ENCODE results near the gene DNAJC5G.

Gene DNAJC5G, protein sequence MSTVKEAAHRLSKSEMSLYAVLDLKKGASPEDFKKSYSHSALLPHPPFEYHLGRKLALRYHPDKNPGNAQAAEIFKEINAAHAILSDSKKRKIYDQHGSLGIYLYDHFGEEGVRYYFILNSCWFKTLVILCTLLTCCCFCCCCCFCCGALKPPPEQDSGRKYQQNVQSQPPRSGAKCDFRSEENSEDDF

DNA sequence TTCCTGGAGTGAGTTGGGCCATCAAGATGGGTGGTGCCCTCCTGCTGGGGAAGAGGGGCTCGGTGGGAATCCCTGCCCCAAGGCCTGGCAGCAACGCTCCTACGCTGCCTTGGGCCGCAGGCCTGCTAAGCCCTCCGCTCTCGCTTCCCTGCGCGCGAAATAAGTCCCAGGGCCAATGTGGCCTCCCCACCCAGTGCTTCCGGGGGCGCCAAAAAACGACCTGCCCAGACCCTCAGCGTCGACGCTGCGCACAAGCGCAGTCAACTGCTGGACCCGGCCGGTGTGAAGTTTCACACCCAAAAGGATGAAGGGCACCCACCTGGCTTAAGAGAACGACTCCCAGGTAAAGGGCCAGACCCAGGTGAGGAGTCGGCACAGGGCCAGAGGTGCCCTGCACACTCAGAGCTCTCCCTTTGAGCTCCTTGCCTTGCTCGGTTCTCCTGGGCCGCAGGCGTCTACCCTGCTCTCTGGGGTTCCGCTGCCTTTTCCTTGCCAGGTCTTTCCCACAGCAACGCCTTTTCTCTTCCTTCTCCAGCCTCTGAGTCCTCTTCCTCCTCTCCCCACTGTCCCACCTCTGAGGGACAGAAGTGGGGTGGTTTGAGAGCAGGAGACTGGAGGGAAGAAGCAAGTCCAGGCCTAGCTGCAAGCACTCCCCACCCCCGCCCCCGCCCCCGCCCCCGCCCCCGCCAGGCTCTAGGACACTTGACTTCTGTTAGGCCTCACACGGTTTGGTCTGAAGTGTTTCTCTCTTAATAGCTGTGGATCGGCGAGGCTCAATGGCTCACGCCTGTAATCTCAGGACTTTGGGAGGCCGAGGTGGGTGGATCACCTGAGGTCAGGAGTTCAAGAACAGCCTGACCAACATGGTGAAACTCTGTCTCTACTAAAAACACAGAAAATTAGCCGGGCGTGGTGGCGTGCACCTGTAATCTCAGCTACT is at the start of gene DNAJC5G:
Gene DNAJC5G, plus strand, starts transcription at position 223 of the 940 bp plus-strand sequence. CDS start 1,296 bp downstream, outside the sequence.
- Histone ChIP-seq H3K27me3 (ENCODE audit: insufficient read depth, low read length) (peaks cover 11% of the 10 kb centered on the region), H3K4me1 (ENCODE audit: control insufficient read depth, insufficient read depth, low read length, unreplicated experiment) (peaks cover 5% of the 10 kb centered on the region), H2AFZ (ENCODE audit: low read length, unreplicated experiment) (no peak within 1 kb of the TSS), H3K4me3 (ENCODE audit: low read depth, low read length) (no peak within 1 kb of the TSS), H3K27ac (ENCODE audit: low read depth, low read length) (no peak within 1 kb of the TSS), H3K79me2 (ENCODE audit: control insufficient read depth, insufficient read depth, low read length, unreplicated experiment) (no peaks in the 10 kb centered on the region), H3K36me3 (ENCODE audit: insufficient read depth, low read length) (no peaks in the 10 kb centered on the region)

DNA sequence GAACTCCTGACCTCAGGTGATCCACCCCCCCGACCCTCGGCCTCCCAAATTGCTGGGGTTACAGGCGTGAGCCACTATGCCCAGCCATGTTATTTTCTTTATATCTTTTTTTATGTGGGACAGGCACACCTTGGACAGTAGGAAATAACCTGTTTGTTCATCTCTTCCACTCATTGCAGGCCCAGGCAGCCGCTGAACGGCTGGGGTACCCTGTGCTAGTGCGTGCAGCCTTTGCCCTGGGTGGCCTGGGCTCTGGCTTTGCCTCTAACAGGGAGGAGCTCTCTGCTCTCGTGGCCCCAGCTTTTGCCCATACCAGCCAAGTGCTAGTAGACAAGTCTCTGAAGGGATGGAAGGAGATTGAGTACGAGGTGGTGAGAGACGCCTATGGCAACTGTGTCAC is 49.7 kb upstream of the DNAJC5G start:
- H3K4me3 ChIP-seq (ENCODE audit: low read depth, low read length) = no peak overlapping the region
- no peak overlapping the region for H2AFZ ChIP-seq (ENCODE audit: low read length, unreplicated experiment)
- no peaks in the 10 kb centered on the region for H3K79me2 ChIP-seq (ENCODE audit: control insufficient read depth, insufficient read depth, low read length, unreplicated experiment)
- H3K4me1 ChIP-seq (ENCODE audit: control insufficient read depth, insufficient read depth, low read length, unreplicated experiment) = no peaks in the 10 kb centered on the region
- H3K27me3 ChIP-seq (ENCODE audit: insufficient read depth, low read length) = no peaks in the 10 kb centered on the region
- H3K36me3 ChIP-seq (ENCODE audit: insufficient read depth, low read length) = peaks cover 27% of the 10 kb centered on the region
- no peak overlapping the region for H3K27ac ChIP-seq (ENCODE audit: low read depth, low read length)

DNA sequence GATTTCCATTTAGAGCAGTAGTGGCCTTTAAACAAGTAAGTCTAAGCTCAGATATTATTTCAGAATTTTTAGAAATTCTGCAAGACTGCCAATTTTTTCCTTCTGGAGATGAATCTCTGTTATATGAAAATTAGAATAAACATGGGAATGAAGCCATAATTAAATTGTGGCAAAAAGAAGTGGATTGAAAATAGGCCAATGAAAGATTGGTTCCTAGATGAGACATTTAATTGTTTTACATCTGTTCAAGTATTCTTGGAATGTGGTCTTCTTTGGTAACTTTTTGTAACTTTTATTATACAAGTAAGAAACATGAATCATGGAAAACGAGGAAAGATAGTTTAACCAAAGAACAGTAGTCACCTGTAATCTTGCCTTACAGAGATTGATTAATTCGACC is 47.7 kb upstream of the DNAJC5G start:
- Histone ChIP-seq H3K36me3 (ENCODE audit: insufficient read depth, low read length) (peaks cover 27% of the 10 kb centered on the region), H3K4me3 (ENCODE audit: low read depth, low read length) (no peak overlapping the region), H2AFZ (ENCODE audit: low read length, unreplicated experiment) (no peak overlapping the region), H3K79me2 (ENCODE audit: control insufficient read depth, insufficient read depth, low read length, unreplicated experiment) (no peaks in the 10 kb centered on the region), H3K27me3 (ENCODE audit: insufficient read depth, low read length) (no peaks in the 10 kb centered on the region), H3K4me1 (ENCODE audit: control insufficient read depth, insufficient read depth, low read length, unreplicated experiment) (no peaks in the 10 kb centered on the region), H3K27ac (ENCODE audit: low read depth, low read length) (no peak overlapping the region)

DNA sequence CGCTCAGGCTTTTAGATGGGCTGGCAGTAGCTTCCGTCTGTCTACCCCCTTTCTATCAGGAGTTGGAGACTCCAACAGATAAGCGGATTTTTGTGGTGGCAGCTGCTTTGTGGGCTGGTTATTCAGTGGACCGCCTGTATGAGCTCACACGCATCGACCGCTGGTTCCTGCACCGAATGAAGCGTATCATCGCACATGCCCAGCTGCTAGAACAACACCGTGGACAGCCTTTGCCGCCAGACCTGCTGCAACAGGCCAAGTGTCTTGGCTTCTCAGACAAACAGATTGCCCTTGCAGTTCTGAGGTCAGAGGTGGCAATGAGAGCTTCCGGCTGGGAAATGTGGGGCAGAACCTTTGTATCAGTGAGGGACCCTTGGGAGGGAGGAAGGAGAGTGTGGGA is 43.3 kb upstream of the DNAJC5G start:
- H3K36me3 ChIP-seq (ENCODE audit: insufficient read depth, low read length) = peaks cover 27% of the 10 kb centered on the region
- no peak overlapping the region for H3K4me3 ChIP-seq (ENCODE audit: low read depth, low read length)
- H3K4me1 ChIP-seq (ENCODE audit: control insufficient read depth, insufficient read depth, low read length, unreplicated experiment) = no peaks in the 10 kb centered on the region
- no peak overlapping the region for H3K27ac ChIP-seq (ENCODE audit: low read depth, low read length)
- no peaks in the 10 kb centered on the region for H3K79me2 ChIP-seq (ENCODE audit: control insufficient read depth, insufficient read depth, low read length, unreplicated experiment)
- H3K27me3 ChIP-seq (ENCODE audit: insufficient read depth, low read length) = no peaks in the 10 kb centered on the region
- H2AFZ ChIP-seq (ENCODE audit: low read length, unreplicated experiment) = no peak overlapping the region

DNA sequence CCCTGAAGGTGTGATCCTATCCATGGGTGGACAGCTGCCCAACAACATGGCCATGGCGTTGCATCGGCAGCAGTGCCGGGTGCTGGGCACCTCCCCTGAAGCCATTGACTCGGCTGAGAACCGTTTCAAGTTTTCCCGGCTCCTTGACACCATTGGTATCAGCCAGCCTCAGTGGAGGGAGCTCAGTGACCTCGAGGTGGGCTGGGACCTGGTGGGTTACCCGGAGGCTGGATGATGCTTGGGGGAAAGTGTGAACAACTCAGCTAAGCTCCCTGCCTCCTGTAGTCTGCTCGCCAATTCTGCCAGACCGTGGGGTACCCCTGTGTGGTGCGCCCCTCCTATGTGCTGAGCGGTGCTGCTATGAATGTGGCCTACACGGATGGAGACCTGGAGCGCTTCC is 41.9 kb upstream of the DNAJC5G start:
- Histone ChIP-seq H3K36me3 (ENCODE audit: insufficient read depth, low read length) (peaks cover 22% of the 10 kb centered on the region; the same call in 1 of the 2 replicates), H3K27me3 (ENCODE audit: insufficient read depth, low read length) (no peaks in the 10 kb centered on the region), H3K4me1 (ENCODE audit: control insufficient read depth, insufficient read depth, low read length, unreplicated experiment) (no peaks in the 10 kb centered on the region), H3K79me2 (ENCODE audit: control insufficient read depth, insufficient read depth, low read length, unreplicated experiment) (no peaks in the 10 kb centered on the region), H3K27ac (ENCODE audit: low read depth, low read length) (no peak overlapping the region), H2AFZ (ENCODE audit: low read length, unreplicated experiment) (no peak overlapping the region), H3K4me3 (ENCODE audit: low read depth, low read length) (no peak overlapping the region)

DNA sequence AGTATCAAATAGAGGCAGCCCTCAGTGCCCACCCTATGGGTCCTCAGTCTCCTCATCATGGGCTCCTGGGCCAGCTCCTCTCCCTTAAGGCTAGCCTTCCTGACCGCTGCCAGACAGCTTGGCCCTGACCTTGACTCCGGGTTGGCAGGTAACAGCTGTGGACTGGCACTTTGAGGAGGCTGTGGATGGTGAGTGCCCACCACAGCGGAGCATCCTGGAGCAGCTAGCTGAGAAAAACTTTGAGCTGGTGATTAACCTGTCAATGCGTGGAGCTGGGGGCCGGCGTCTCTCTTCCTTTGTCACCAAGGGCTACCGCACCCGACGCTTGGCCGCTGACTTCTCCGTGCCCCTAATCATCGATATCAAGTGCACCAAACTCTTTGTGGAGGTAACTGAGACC is 39.1 kb upstream of the DNAJC5G start:
- H3K36me3 ChIP-seq (ENCODE audit: insufficient read depth, low read length) = peaks cover 26% of the 10 kb centered on the region; the same call in 1 of the 2 replicates

DNA sequence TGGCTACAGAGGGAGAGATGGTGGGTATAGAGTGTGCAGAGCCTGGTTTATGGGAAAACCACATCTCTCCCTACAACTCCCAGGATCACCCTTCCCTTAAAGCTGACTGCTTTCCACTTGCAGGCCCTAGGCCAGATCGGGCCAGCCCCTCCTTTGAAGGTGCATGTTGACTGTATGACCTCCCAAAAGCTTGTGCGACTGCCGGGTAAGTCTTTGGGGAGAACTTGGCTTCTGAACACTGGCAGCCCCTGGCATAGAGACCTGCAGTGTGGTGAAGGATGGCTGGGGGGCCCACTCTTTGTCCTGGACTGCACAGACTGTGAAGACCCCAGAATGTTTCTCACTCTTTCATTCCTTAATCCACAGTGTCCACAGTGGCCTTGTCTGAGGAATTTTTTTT is 38.6 kb upstream of the DNAJC5G start:
- Histone ChIP-seq H3K36me3 (ENCODE audit: insufficient read depth, low read length) (peaks cover 23% of the 10 kb centered on the region; the same call in 1 of the 2 replicates), H3K4me3 (ENCODE audit: low read depth, low read length) (no peak overlapping the region), H3K4me1 (ENCODE audit: control insufficient read depth, insufficient read depth, low read length, unreplicated experiment) (no peaks in the 10 kb centered on the region), H2AFZ (ENCODE audit: low read length, unreplicated experiment) (no peak overlapping the region), H3K27me3 (ENCODE audit: insufficient read depth, low read length) (no peaks in the 10 kb centered on the region), H3K27ac (ENCODE audit: low read depth, low read length) (no peak overlapping the region), H3K79me2 (ENCODE audit: control insufficient read depth, insufficient read depth, low read length, unreplicated experiment) (no peaks in the 10 kb centered on the region)

More for the DNA sequence above, 39.1 kb upstream of the DNAJC5G start:
- H3K4me3 ChIP-seq (ENCODE audit: low read depth, low read length) = no peak overlapping the region
- no peaks in the 10 kb centered on the region for H3K79me2 ChIP-seq (ENCODE audit: control insufficient read depth, insufficient read depth, low read length, unreplicated experiment)
- H2AFZ ChIP-seq (ENCODE audit: low read length, unreplicated experiment) = no peak overlapping the region
- no peaks in the 10 kb centered on the region for H3K4me1 ChIP-seq (ENCODE audit: control insufficient read depth, insufficient read depth, low read length, unreplicated experiment)
- no peaks in the 10 kb centered on the region for H3K27me3 ChIP-seq (ENCODE audit: insufficient read depth, low read length)
- H3K27ac ChIP-seq (ENCODE audit: low read depth, low read length) = no peak overlapping the region

DNA sequence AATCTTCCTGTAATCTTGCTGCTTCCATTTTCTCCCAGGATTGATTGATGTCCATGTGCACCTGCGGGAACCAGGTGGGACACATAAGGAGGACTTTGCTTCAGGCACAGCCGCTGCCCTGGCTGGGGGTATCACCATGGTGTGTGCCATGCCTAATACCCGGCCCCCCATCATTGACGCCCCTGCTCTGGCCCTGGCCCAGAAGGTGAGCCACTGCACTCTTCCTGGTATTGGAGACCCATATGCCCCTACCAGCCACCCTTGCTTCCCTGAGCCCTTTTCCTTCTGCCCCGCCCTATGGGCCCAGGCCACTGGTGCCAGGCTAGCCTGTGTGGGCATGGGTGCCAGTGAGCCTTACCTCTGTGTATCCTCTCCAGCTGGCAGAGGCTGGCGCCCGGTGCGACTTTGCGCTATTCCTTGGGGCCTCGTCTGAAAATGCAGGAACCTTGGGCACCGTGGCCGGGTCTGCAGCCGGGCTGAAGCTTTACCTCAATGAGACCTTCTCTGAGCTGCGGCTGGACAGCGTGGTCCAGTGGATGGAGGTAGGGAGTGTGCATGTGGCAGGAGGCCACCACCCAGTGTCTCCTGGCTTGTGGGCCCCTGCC is 37.8 kb upstream of the DNAJC5G start:
- H3K4me1 ChIP-seq (ENCODE audit: control insufficient read depth, insufficient read depth, low read length, unreplicated experiment) = no peaks in the 10 kb centered on the region
- H3K27me3 ChIP-seq (ENCODE audit: insufficient read depth, low read length) = no peaks in the 10 kb centered on the region
- no peak overlapping the region for H3K4me3 ChIP-seq (ENCODE audit: low read depth, low read length)
- H2AFZ ChIP-seq (ENCODE audit: low read length, unreplicated experiment) = no peak overlapping the region
- H3K79me2 ChIP-seq (ENCODE audit: control insufficient read depth, insufficient read depth, low read length, unreplicated experiment) = no peaks in the 10 kb centered on the region
- no peak overlapping the region for H3K27ac ChIP-seq (ENCODE audit: low read depth, low read length)
- H3K36me3 ChIP-seq (ENCODE audit: insufficient read depth, low read length) = peaks cover 30% of the 10 kb centered on the region; the same call in 1 of the 2 replicates

DNA sequence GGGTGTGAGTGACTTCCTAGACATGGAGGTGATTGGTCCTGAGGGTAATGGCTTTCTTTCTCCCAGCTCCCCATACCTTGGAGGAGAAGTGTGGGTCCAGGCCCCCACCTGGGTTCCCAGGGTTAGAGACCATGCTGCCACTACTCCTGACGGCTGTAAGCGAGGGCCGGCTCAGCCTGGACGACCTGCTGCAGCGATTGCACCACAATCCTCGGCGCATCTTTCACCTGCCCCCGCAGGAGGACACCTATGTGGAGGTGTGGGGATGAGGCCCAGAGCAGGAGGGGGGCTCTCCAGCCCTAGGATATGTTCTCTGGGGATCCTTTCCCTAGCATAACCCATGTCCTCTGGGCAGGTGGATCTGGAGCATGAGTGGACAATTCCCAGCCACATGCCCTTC is 36.3 kb upstream of the DNAJC5G start:
- Histone ChIP-seq H2AFZ (ENCODE audit: low read length, unreplicated experiment) (no peak overlapping the region), H3K79me2 (ENCODE audit: control insufficient read depth, insufficient read depth, low read length, unreplicated experiment) (no peaks in the 10 kb centered on the region), H3K27me3 (ENCODE audit: insufficient read depth, low read length) (no peaks in the 10 kb centered on the region), H3K4me1 (ENCODE audit: control insufficient read depth, insufficient read depth, low read length, unreplicated experiment) (no peaks in the 10 kb centered on the region), H3K36me3 (ENCODE audit: insufficient read depth, low read length) (peaks cover 28% of the 10 kb centered on the region; the same call in 1 of the 2 replicates), H3K27ac (ENCODE audit: low read depth, low read length) (no peak overlapping the region), H3K4me3 (ENCODE audit: low read depth, low read length) (no peak overlapping the region)

DNA sequence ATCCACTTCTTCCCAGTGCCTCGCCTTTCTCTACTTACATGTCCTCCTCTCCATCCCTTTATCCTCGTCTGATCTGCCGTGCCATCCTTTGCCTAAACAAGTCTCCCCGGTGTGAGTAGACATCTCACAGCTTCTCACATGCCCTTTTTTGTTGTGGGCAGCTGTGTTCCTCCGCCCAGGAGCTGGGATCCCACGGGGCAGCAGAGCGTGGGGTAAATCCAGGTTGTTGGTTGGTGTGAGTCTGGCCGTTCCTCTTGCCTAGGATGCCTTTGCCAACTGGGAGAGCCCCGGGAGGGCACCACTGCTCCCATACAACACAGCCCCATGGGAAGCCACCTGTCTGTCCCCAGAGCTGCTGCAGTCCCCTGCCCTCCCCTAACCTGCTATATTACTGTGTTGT is 34.8 kb upstream of the DNAJC5G start:
- H3K27ac ChIP-seq (ENCODE audit: low read depth, low read length) = no peak overlapping the region
- no peaks in the 10 kb centered on the region for H3K27me3 ChIP-seq (ENCODE audit: insufficient read depth, low read length)
- H3K4me1 ChIP-seq (ENCODE audit: control insufficient read depth, insufficient read depth, low read length, unreplicated experiment) = no peaks in the 10 kb centered on the region
- H2AFZ ChIP-seq (ENCODE audit: low read length, unreplicated experiment) = no peak overlapping the region
- peaks cover 28% of the 10 kb centered on the region; the same call in 1 of the 2 replicates for H3K36me3 ChIP-seq (ENCODE audit: insufficient read depth, low read length)
- H3K4me3 ChIP-seq (ENCODE audit: low read depth, low read length) = no peak overlapping the region
- no peaks in the 10 kb centered on the region for H3K79me2 ChIP-seq (ENCODE audit: control insufficient read depth, insufficient read depth, low read length, unreplicated experiment)

Data from ACC112 (cell line).